Lower leg skin (tissue), 3 donors: ENCODE measurements around the gene ROR2.

ENCODE experiments used
- POLR2A ChIP-seq, 2 donors: fragments of 450-650 bp; IDR thresholded peaks; one replicate each; pipeline ENCODE4 v1.6.1; 2016 to 2017; ENCODE audit warnings: antibody characterized with exemption in 2 of 2, mild to moderate bottlenecking in 1 of 2, moderate library complexity in 1 of 2
- TF ChIP-seq, protein P1 (sequence below), 3 donors: fragments of 450-650 bp; IDR thresholded peaks; one replicate each; pipeline ENCODE4 v1.5.1; 2016; ENCODE audit warnings: antibody characterized with exemption in 3 of 3, mild to moderate bottlenecking in 3 of 3, moderate library complexity in 2 of 3

DNA sequence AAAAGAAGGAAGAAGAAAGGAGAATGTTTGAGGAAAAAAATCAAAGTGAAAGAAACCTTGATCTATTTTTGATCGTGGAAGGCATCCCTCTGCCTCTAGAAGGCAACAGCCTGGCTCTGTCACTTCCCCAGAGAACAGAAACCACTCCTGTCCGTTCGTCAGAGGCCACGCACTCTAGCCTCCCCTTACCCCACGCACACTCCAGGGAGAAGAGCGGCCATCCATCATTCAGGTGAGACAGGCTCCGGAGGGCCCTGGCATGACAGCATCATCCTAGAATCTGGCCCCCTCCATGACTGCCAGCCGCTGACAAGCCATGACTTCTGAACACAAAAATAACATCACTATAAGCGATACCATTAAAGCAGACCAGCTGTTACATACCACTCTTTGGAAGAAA is 135.8 kb downstream of the ROR2 start:
- TF ChIP-seq, protein P1, sequence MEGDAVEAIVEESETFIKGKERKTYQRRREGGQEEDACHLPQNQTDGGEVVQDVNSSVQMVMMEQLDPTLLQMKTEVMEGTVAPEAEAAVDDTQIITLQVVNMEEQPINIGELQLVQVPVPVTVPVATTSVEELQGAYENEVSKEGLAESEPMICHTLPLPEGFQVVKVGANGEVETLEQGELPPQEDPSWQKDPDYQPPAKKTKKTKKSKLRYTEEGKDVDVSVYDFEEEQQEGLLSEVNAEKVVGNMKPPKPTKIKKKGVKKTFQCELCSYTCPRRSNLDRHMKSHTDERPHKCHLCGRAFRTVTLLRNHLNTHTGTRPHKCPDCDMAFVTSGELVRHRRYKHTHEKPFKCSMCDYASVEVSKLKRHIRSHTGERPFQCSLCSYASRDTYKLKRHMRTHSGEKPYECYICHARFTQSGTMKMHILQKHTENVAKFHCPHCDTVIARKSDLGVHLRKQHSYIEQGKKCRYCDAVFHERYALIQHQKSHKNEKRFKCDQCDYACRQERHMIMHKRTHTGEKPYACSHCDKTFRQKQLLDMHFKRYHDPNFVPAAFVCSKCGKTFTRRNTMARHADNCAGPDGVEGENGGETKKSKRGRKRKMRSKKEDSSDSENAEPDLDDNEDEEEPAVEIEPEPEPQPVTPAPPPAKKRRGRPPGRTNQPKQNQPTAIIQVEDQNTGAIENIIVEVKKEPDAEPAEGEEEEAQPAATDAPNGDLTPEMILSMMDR (IDR thresholded peaks at IDR 0.05): no peak
- TF ChIP-seq POLR2A (IDR thresholded peaks at IDR 0.05): no peak
